Activated naive CD8-positive, alpha-beta T cell treated with anti-CD3 and anti-CD28 coated beads, Interleukin-2, amount 10 ng/mL, durations not matched to agents 7 days and 5 days (primary cell): ENCODE data around the gene C11orf97. TPM values are rescaled to one million over a fixed set of nuclear protein-coding genes. Genes with fewer than 3 reads are reported as not detected.

Source experiments
- ATAC-seq: fragments of 150-1000 bp; cut with Tn5 transposase; one replicate; pipeline ENCODE4 v1.10.0; 2021; ENCODE audit warnings: low read depth, moderate library complexity
- POLR2A ChIA-PET: fragments of 350-600 bp; sonication (Branson Sonifier 250); formaldehyde crosslinking; loops from one replicate; lab custom pipeline; 2021; ENCODE audit warnings: antibody characterized with exemption; lab: Charles Lee
- DNase-seq: peaks from one replicate; pipeline ENCODE4 v3.0.0; 2021
- H3K27ac Mint-ChIP-seq: one replicate; pipeline ENCODE4 v1.8.0; 2022; ENCODE audit warnings: mild to moderate bottlenecking, mixed read lengths
- H3K27me3 Mint-ChIP-seq: one replicate; pipeline ENCODE4 v1.8.0; 2022; ENCODE audit warnings: mild to moderate bottlenecking, moderate library complexity, mixed read lengths
- H3K36me3 Mint-ChIP-seq: one replicate; pipeline ENCODE4 v1.8.0; 2021; ENCODE audit warnings: mild to moderate bottlenecking, mixed read lengths
- H3K4me1 Mint-ChIP-seq: one replicate; pipeline ENCODE4 v1.8.0; 2021; ENCODE audit warnings: mixed read lengths
- H3K4me3 Mint-ChIP-seq: one replicate; pipeline ENCODE4 v1.8.0; 2022; ENCODE audit warnings: mild to moderate bottlenecking, moderate library complexity, mixed read lengths
- H3K9me3 Mint-ChIP-seq: one replicate; pipeline ENCODE4 v1.8.0; 2021; ENCODE audit warnings: mixed read lengths
- microRNA-seq: library from miRNA; unstranded; fragments of <30 nt; microRNA quantifications from one replicate; pipeline ENCODE4 v1.2.0, GENCODE V29; 2022
- total RNA-seq, 2 experiments: library from RNA; stranded (reverse); gene quantifications; one replicate each; pipeline ENCODE4 v1.2.3, GENCODE V29; 2021

The C11orf97 gene
- total RNA-seq, 2 experiments from 2014 or later, result not detected

- Mint-ChIP-seq H3K27ac (no peak overlapping the region), H3K4me3 (no peak overlapping the region), H3K9me3 (peaks cover 3% of the 10 kb centered on the region), H3K4me1 (no peaks in the 10 kb centered on the region), H3K27me3 (no peaks in the 10 kb centered on the region), H3K36me3 (no peaks in the 10 kb centered on the region)
- no peak for ATAC-seq
- no peak for DNase-seq
- POLR2A ChIA-PET, result no interaction called here
Measured at GRCh38 chr11:94574193-94574961, 62.1 kb downstream of the C11orf97 start.

GRCh38 chr11:94576306-94576705 lies 64.0 kb downstream of the C11orf97 start:
- Mint-ChIP-seq H3K9me3 (peaks cover 3% of the 10 kb centered on the region), H3K4me1 (no peaks in the 10 kb centered on the region), H3K36me3 (no peaks in the 10 kb centered on the region), H3K4me3 (no peak overlapping the region), H3K27ac (no peak overlapping the region), H3K27me3 (no peaks in the 10 kb centered on the region)
- ATAC-seq (no peak), DNase-seq (no peak)
- POLR2A ChIA-PET, result no interaction called here

- no peaks in the 10 kb centered on the region for H3K36me3 Mint-ChIP-seq
- H3K4me3 Mint-ChIP-seq, result no peak overlapping the region
- H3K27me3 Mint-ChIP-seq, result no peaks in the 10 kb centered on the region
- ATAC-seq, result no peak
- DNase-seq, result no peak
- H3K9me3 Mint-ChIP-seq, result peaks cover 2% of the 10 kb centered on the region
- H3K4me1 Mint-ChIP-seq, result peaks cover 2% of the 10 kb centered on the region
- H3K27ac Mint-ChIP-seq, result no peak overlapping the region
- POLR2A ChIA-PET, result no interaction called here
Measured at GRCh38 chr11:94577841-94578240, 65.6 kb downstream of the C11orf97 start.

Small RNA genes within 50 kb of the gene (microRNA-seq; reads per million reads assigned to microRNA genes)
- gene MIR548L, result 11.2 reads per million, percentile 16 among the genes with 10 or more reads in this experiment

Other genes with a start within 250 kb of the C11orf97 start
- gene IZUMO1R, start 207.9 kb upstream of the C11orf97 start, total RNA-seq, result not detected
- gene GPR83, start 111.0 kb upstream of the C11orf97 start, total RNA-seq, result under 1 TPM; 0.17 to 0.20 TPM
- gene MRE11, start 18.6 kb upstream of the C11orf97 start, total RNA-seq, result 10 to 100 TPM; 40.8 to 41.1 TPM
- gene ANKRD49, start 18.5 kb upstream of the C11orf97 start, total RNA-seq, result 10 to 100 TPM; 36.1 to 37.0 TPM
- gene FUT4, start 31.5 kb downstream of the C11orf97 start, total RNA-seq, result 1 to 10 TPM; 6.7 to 6.8 TPM
- gene PIWIL4, start 54.9 kb downstream of the C11orf97 start, total RNA-seq, result 1 to 10 TPM; 1.1 to 1.5 TPM